ENCODE data around the gene ODF2. TPM values are rescaled to one million over a fixed set of nuclear protein-coding genes. Genes with fewer than 3 reads are reported as not detected.

Gene ODF2
- polyA plus RNA-seq, 1 of the 3 experiments (the other 2 are of a cell fraction): 35.7 TPM

- POLR2A ChIA-PET: no interaction called here
- Histone ChIP-seq H3K9me3 (no peaks in the 10 kb centered on the region), H3K79me2 (ENCODE audit: insufficient read depth) (no peaks in the 10 kb centered on the region), H3K4me1 (ENCODE audit: control insufficient read depth in 1 of 2, insufficient read depth in 2 of 2, low read depth in 1 of 2, low read length in 1 of 2) (no peaks in the 10 kb centered on the region), H3K27ac (ENCODE audit: low read depth in 2 of 2, low read length in 1 of 2) (no peak overlapping the region), H3K27me3 (ENCODE audit: insufficient read depth) (no peaks in the 10 kb centered on the region), H3K9ac (no peak overlapping the region), H3K9me2 (no peaks in the 10 kb centered on the region), H3K4me2 (no peak overlapping the region), H3K36me3 (replicated peaks in 1 of 2; ENCODE audit: control insufficient read depth in 1 of 2, insufficient read depth in 2 of 2, low read length in 1 of 2) (peaks cover 43 to 53% of the 10 kb centered on the region in 2 experiments), H3F3A (replicated peaks; ENCODE audit: insufficient read depth) (no peaks in the 10 kb centered on the region), H3K4me3 (ENCODE audit: low read depth in 2 of 2, low read length in 1 of 2) (no peak overlapping the region), H4K20me1 (ENCODE audit: insufficient read depth) (no peaks in the 10 kb centered on the region), H2AFZ (ENCODE audit: low read depth) (no peak overlapping the region)
- DNase-seq: no peak
- no peak for TF ChIP-seq NRF1 (IDR thresholded peaks at IDR 0.05; ENCODE audit: low read depth, low read length)
- TF ChIP-seq GABPA (IDR thresholded peaks at IDR 0.05; ENCODE audit: low read depth): no peak
- TF ChIP-seq FOXM1 (IDR thresholded peaks at IDR 0.05; ENCODE audit: low read depth): no peak
- no peak for TF ChIP-seq GATA2 (CRISPR knock-in tag; IDR thresholded peaks at IDR 0.05)
- TF ChIP-seq FOSL2 (IDR thresholded peaks at IDR 0.05; ENCODE audit: borderline replicate concordance, low read depth): no peak
- no peak for TF ChIP-seq TEAD4 (IDR thresholded peaks at IDR 0.05; ENCODE audit: borderline replicate concordance, insufficient read depth)
- no peak for TF ChIP-seq ZBTB33 (IDR thresholded peaks at IDR 0.05; ENCODE audit: borderline replicate concordance, low read depth)
- no peak for TF ChIP-seq MXI1 (IDR thresholded peaks at IDR 0.05; ENCODE audit: low read depth, low read length)
- no peak for TF ChIP-seq CHD2 (IDR thresholded peaks at IDR 0.05; ENCODE audit: low read length, partially characterized antibody)
- no peak for TF ChIP-seq RXRA (IDR thresholded peaks at IDR 0.05; ENCODE audit: borderline replicate concordance, low read depth)
- TF ChIP-seq MAX (IDR thresholded peaks at IDR 0.05; ENCODE audit: low read depth): no peak
- CTCF ChIA-PET: interaction anchor here (1.1 to 1.6 kb wide), 2 partner anchors 11 to 46 kb away, joined by 5 read pairs; no protein-coding TSS in a partner anchor
- 89% methylated on average over 16 of the region's 17 CpGs for WGBS (ENCODE audit: low lambda C conversion rate)
Observed at GRCh38 chr9:128484686-128485413, 29.0 kb downstream of the ODF2 start.

- TF ChIP-seq SIN3A (IDR thresholded peaks at IDR 0.05; ENCODE audit: borderline replicate concordance, low read depth, low read length) (no peak), EZH2phosphoT487 (IDR thresholded peaks at IDR 0.05; ENCODE audit: borderline replicate concordance, low read depth) (no peak), GATA2 (CRISPR knock-in tag; IDR thresholded peaks at IDR 0.05) (no peak), POLR2AphosphoS5 (IDR thresholded peaks at IDR 0.05; ENCODE audit: low read depth, low read length) (no peak), FOXM1 (IDR thresholded peaks at IDR 0.05; ENCODE audit: low read depth) (no peak), RCOR1 (IDR thresholded peaks at IDR 0.05; ENCODE audit: low read length) (no peak), TAF1 (IDR thresholded peaks at IDR 0.05; ENCODE audit: borderline replicate concordance, low read depth, low read length) (no peak), ZBTB33 (IDR thresholded peaks at IDR 0.05; ENCODE audit: borderline replicate concordance, low read depth) (no peak)
- no peaks in the 10 kb centered on the region for H3K9me3 ChIP-seq
- H3K9me2 ChIP-seq: no peaks in the 10 kb centered on the region
- no peak overlapping the region for H3K4me2 ChIP-seq
- H3K36me3 ChIP-seq (replicated peaks in 1 of 2; ENCODE audit: control insufficient read depth in 1 of 2, insufficient read depth in 2 of 2, low read length in 1 of 2): peaks cover 39 to 54% of the 10 kb centered on the region in 2 experiments
- no peak overlapping the region for H3K27ac ChIP-seq (ENCODE audit: low read depth in 2 of 2, low read length in 1 of 2)
- no peaks in the 10 kb centered on the region for H3K4me1 ChIP-seq (ENCODE audit: control insufficient read depth in 1 of 2, insufficient read depth in 2 of 2, low read depth in 1 of 2, low read length in 1 of 2)
- no peak overlapping the region for H3K4me3 ChIP-seq (ENCODE audit: low read depth in 2 of 2, low read length in 1 of 2)
- no peak for DNase-seq
- no peaks in the 10 kb centered on the region for H4K20me1 ChIP-seq (ENCODE audit: insufficient read depth)
- no peaks in the 10 kb centered on the region for H3K79me2 ChIP-seq (ENCODE audit: insufficient read depth)
- 76% methylated on average over 3 of the region's 7 CpGs for WGBS (ENCODE audit: low lambda C conversion rate)
- ChIA-PET CTCF (interaction anchor here (0.9 to 1.6 kb wide), 3 partner anchors 11 to 123 kb away, joined by 3 to 5 read pairs (median 5); no protein-coding TSS in a partner anchor), POLR2A (no interaction called here)
- no peaks in the 10 kb centered on the region for H3F3A ChIP-seq (replicated peaks; ENCODE audit: insufficient read depth)
- H3K27me3 ChIP-seq (ENCODE audit: insufficient read depth): no peaks in the 10 kb centered on the region
- no peak overlapping the region for H2AFZ ChIP-seq (ENCODE audit: low read depth)
- H3K9ac ChIP-seq: no peak overlapping the region
Observed at GRCh38 chr9:128485414-128485855, 29.6 kb downstream of the ODF2 start.
